Spleen (tissue), 11 donors: ENCODE data around the gene SHISA6. TPM values are rescaled to one million over a fixed set of nuclear protein-coding genes. Genes with fewer than 3 reads are reported as not detected.

Experiments
- DNase-seq: peaks from one replicate; pipeline ENCODE4 v3.0.0-alpha.2; 2020
- H3K27ac ChIP-seq, 8 donors: fragments of 200-600 bp; sonication (generic) in 7 of 8; 1 replicate in 4 of 8; 2 replicates in 4 of 8; pipeline versions ENCODE4 v1.5.0 to v1.8.0; 2016 to 2021; ENCODE audit warnings: inconsistent platforms in 4 of 8, mild to moderate bottlenecking in 4 of 8, moderate library complexity in 1 of 8
- H3K27me3 ChIP-seq, 7 donors: fragments of 200-600 bp; sonication (generic) in 6 of 7; replicated peaks in 1 of 7; 1 replicate in 4 of 7; 2 replicates in 3 of 7; pipeline versions ENCODE4 v1.5.0 to v1.8.0; 2016 to 2021; ENCODE audit warnings: inconsistent platforms in 3 of 7, mild to moderate bottlenecking in 1 of 7
- H3K36me3 ChIP-seq, 6 donors: fragments of 200-600 bp; sonication (generic) in 5 of 6; 1 replicate in 4 of 6; 2 replicates in 2 of 6; pipeline versions ENCODE4 v1.5.0 to v1.8.0; 2016 to 2021; ENCODE audit warnings: inconsistent platforms in 2 of 6
- H3K4me1 ChIP-seq, 6 donors: fragments of 200-600 bp; sonication (generic) in 5 of 6; 1 replicate in 3 of 6; 2 replicates in 3 of 6; pipeline versions ENCODE4 v1.5.0 to v1.8.0; 2016 to 2021; ENCODE audit warnings: inconsistent platforms in 3 of 6
- H3K4me3 ChIP-seq, 8 donors: fragments of 200-600 bp; sonication (generic) in 7 of 8; 1 replicate in 4 of 8; 2 replicates in 4 of 8; pipeline versions ENCODE4 v1.5.0 to v1.8.0; 2016 to 2021; ENCODE audit warnings: inconsistent platforms in 4 of 8, mild to moderate bottlenecking in 4 of 8, moderate library complexity in 2 of 8
- H3K9me3 ChIP-seq, 8 donors: fragments of 200-600 bp; sonication (generic) in 7 of 8; 1 replicate in 4 of 8; 2 replicates in 4 of 8; pipeline versions ENCODE4 v1.5.0 to v1.8.0; 2016 to 2021; ENCODE audit warnings: inconsistent platforms in 4 of 8
- POLR2A ChIP-seq, 3 donors: fragments of 450-650 bp; IDR thresholded peaks; one replicate each; pipeline ENCODE4 v1.5.1; 2017; ENCODE audit warnings: antibody characterized with exemption in 3 of 3, mild to moderate bottlenecking in 1 of 3
- POLR2AphosphoS5 ChIP-seq, 3 donors: sonication (generic); formaldehyde crosslinking; IDR thresholded peaks; one replicate each; pipeline ENCODE4 v1.5.1; 2017; ENCODE audit warnings: antibody characterized with exemption in 3 of 3
- WGBS, 5 donors: extraction: QIAGEN DNeasy Blood & Tissue Kit in 3 of 5; methylation state at CpG; one replicate each; pipeline versions ENCODE4 v1.1.5 to v1.1.7; 2013 to 2018; 5-methylcytosine and 5-hydroxymethylcytosine counted together
- intact Hi-C: fragments of 100-400 bp; cut with DNase I; formaldehyde crosslinking; loops from one replicate; pipeline ENCODE4 v1.15.0; 2023; ENCODE audit warnings: low total_unique reads
- polyA plus RNA-seq, 3 donors: library from polyadenylated mRNA; stranded (reverse); fragments of 200-250 nt; gene quantifications; one replicate each; pipeline ENCODE4 v1.2.1, GENCODE V29; 2013
- total RNA-seq, 7 donors: library from RNA; depleted of rRNA in 3 of 7; stranded (reverse); fragments of >200 nt in 3 of 7; fragmentation: NEBNext Ultra II Directional in 4 of 7; extraction: Animal tissue kit (Norgen Biotek cat#: 25700) in 4 of 7; gene quantifications; one replicate each; pipeline versions ENCODE4 v1.1.0 to v1.2.1, GENCODE V29; 2016 to 2021
- TF ChIP-seq, protein P1 (sequence below), 11 experiments: fragments of 200-600 bp in 7 of 11; fragments of 450-650 bp in 4 of 11; sonication (generic) in 4 of 11; IDR thresholded peaks in 8 of 11; conservative IDR thresholded peaks in 3 of 11; 1 replicate in 7 of 11; 2 replicates in 4 of 11; pipeline versions ENCODE4 v1.4.0 to v1.8.0; 2016 to 2021; ENCODE audit warnings: antibody characterized with exemption in 11 of 11, inconsistent platforms in 4 of 11, mild to moderate bottlenecking in 1 of 11
- donor health status: healthy with polysubstance abuse.
- donor health status: DM: no; HTN: no; CAD: no; lungs with moderate emphysema.
- donor health status: DM: no; HTN: no; CAD: no.
- donor health status: Bipolar disorder and iron deficiency.
- donor health status: healthy.
- donor health status: DM: no; HTN: no; CAD: no.
- donor health status: DM: yes; HTN: yes; CAD: no.

The SHISA6 gene
- total and polyA plus RNA-seq, 10 donors = under 0.01 to 0.35 (median 0.10) TPM; not detected in 3

DNA sequence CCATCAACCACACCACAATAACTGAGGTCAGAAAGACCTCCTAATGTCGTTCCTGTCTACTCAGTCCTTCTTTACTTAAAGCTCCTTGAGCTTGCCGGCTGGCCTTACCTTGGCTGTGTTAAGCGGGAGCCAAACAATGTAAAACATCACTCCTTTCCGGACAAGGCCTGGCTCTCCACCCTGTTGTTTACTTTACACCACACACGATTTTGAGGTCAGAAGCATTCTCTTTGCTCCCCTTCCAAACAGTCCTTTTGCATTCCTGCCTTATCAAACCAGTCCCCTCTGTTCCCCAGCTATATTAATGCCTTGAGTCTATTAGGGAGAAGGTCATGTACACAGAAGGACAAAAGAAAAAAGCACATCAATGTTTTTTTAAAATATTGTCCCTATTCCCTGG, 19.3 kb upstream of the SHISA6 start:
- peaks cover 0 to 15% (median 0%) of the 10 kb centered on the region in 7 donors for H3K27me3 ChIP-seq
- DNase-seq = no peak
- no peaks in the 10 kb centered on the region for H3K36me3 ChIP-seq
- TF ChIP-seq POLR2A (IDR thresholded peaks at IDR 0.05) (no peak), POLR2AphosphoS5 (IDR thresholded peaks at IDR 0.05) (no peak)
- TF ChIP-seq, protein P1, sequence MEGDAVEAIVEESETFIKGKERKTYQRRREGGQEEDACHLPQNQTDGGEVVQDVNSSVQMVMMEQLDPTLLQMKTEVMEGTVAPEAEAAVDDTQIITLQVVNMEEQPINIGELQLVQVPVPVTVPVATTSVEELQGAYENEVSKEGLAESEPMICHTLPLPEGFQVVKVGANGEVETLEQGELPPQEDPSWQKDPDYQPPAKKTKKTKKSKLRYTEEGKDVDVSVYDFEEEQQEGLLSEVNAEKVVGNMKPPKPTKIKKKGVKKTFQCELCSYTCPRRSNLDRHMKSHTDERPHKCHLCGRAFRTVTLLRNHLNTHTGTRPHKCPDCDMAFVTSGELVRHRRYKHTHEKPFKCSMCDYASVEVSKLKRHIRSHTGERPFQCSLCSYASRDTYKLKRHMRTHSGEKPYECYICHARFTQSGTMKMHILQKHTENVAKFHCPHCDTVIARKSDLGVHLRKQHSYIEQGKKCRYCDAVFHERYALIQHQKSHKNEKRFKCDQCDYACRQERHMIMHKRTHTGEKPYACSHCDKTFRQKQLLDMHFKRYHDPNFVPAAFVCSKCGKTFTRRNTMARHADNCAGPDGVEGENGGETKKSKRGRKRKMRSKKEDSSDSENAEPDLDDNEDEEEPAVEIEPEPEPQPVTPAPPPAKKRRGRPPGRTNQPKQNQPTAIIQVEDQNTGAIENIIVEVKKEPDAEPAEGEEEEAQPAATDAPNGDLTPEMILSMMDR (IDR thresholded peaks at IDR 0.05 in 8 of 11, conservative IDR thresholded peaks at IDR 0.05 in 3 of 11) = no peak
- 17 to 35% (median 27%) methylated on average over 5 of the region's 5 CpGs for WGBS, 5 donors
- no peak overlapping the region for H3K4me3 ChIP-seq
- H3K27ac ChIP-seq = no peak overlapping the region
- H3K4me1 ChIP-seq = no peaks in the 10 kb centered on the region
- H3K9me3 ChIP-seq = peaks cover 0 to 7% (median 0%) of the 10 kb centered on the region in 8 donors
- intact Hi-C loops = no loop called here

DNA sequence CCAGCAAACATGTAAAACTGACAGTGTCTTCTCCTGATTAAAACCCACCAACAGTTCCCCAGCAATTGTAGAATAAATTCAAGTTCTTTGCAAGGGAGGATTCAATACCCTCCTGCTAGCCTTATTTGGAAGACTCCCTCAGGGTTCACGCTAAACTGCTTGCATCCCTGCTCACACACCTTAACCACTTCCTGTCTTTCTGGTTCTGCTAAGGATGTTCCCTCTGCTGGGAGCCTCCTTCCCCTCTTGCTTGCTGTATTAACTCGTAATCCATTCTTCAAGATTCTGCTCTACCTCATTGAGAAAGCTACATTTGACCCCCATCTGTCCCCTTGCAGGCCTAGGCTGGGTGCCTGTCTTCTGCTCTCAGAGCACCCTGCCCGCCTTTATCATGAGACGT, 2.3 kb upstream of the SHISA6 start:
- 8 to 20% (median 18%) methylated on average over 4 of the region's 4 CpGs for WGBS, 5 donors
- no peak for DNase-seq
- no peak overlapping the region for H3K4me3 ChIP-seq
- intact Hi-C loops = no loop called here
- H3K36me3 ChIP-seq = no peaks in the 10 kb centered on the region
- peaks cover 0 to 13% (median 3%) of the 10 kb centered on the region in 6 donors for H3K4me1 ChIP-seq
- TF ChIP-seq POLR2A (IDR thresholded peaks at IDR 0.05) (no peak), POLR2AphosphoS5 (IDR thresholded peaks at IDR 0.05) (no peak)
- H3K27me3 ChIP-seq = peaks cover 6 to 65% (median 37%) of the 10 kb centered on the region in 7 donors
- H3K9me3 ChIP-seq = peaks cover 0 to 10% (median 0%) of the 10 kb centered on the region in 8 donors
- no peak overlapping the region for H3K27ac ChIP-seq

DNA sequence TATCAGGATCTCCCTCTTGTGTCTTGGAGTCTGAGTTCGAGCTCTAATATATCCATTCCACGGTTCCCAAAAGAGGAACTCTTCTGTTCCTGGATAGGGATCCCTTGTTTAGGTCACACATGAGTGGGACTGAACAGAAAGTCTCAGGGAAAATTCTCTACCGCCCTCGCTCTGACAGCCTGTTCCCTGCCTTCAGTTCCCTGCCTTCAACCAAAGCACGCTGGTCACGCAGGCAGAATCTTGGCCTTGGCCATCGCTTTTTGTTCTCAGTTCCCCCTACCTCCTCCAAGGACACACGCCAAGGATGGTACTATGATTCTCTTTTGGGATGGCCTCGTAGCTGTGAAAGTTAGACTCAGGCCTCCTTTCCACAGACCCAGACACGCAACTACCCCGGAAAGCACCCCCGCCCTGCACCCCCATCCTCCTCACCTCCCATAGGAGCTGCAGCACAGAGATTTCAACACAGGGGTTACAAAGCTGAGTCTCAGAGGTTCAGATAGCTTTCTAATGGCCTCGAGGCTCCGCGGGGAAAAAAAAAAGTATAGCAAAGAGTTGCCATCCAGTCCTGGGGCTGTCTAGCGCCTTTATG, 1.5 kb upstream of the SHISA6 start:
- intact Hi-C loops = no loop called here
- 13 to 27% (median 20%) methylated on average over 16 of the region's 16 CpGs for WGBS, 5 donors
- peaks cover 0 to 13% (median 3%) of the 10 kb centered on the region in 6 donors for H3K4me1 ChIP-seq
- no peak for TF ChIP-seq POLR2AphosphoS5 (IDR thresholded peaks at IDR 0.05)
- TF ChIP-seq, protein P1 (IDR thresholded peaks at IDR 0.05 in 8 of 11, conservative IDR thresholded peaks at IDR 0.05 in 3 of 11) = no peak
- no peak for TF ChIP-seq POLR2A (IDR thresholded peaks at IDR 0.05)
- peaks cover 6 to 73% (median 42%) of the 10 kb centered on the region in 7 donors for H3K27me3 ChIP-seq
- H3K36me3 ChIP-seq = no peaks in the 10 kb centered on the region
- DNase-seq = no peak
- H3K27ac ChIP-seq = no peak overlapping the region
- H3K4me3 ChIP-seq = no peak overlapping the region
- H3K9me3 ChIP-seq = peaks cover 0 to 6% (median 0%) of the 10 kb centered on the region in 8 donors

DNA sequence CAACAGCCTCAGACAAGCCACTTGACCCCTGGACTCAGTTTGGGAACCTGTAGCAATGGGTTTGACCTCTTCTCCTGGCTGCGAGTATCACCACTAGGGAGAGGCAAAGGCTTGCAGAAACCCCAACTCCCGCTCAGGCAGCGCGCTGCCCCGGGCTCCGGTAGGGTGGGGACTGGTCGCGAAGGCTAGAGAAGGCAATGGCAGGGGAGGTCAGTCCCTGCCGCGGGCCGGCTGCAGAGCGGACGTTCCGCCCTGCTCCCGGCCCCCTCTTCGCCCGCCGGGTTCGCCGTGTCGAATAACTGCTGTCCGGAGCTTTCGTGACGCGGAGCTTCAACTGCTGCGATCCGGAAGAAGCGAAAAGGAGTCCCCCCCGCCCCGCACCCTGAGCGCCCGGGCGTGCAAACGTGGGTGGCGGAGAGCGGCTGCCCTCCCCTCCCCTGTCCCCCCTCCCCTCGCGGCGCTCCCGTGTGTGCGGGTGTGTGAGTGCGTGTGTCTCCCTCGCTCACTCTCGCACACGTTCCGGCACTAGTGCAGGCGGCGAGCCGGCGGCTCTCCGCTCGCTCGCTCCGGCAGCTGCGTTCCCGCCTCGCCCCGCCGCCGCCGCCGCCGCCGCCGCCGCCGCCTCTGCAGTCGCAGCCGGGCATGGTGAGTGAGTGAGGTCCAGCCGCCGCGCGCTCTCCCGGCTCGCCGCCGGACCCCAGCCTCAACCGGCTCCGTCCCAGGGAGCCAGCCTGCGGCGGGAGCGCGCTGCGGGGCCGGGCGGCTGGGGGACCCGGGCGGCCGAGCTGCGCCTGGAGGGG, 772 bp upstream of the SHISA6 start:
- TF ChIP-seq, protein P1 (IDR thresholded peaks at IDR 0.05 in 8 of 11, conservative IDR thresholded peaks at IDR 0.05 in 3 of 11) = peak in 1 of 11 experiments; percentile 5
- TF ChIP-seq POLR2A (IDR thresholded peaks at IDR 0.05) = no peak
- no peak for DNase-seq
- H3K9me3 ChIP-seq = peaks cover 0 to 3% (median 0%) of the 10 kb centered on the region in 8 donors
- peaks cover 6 to 80% (median 48%) of the 10 kb centered on the region in 7 donors for H3K27me3 ChIP-seq
- WGBS, 5 donors = 3 to 21% (median 6%) methylated on average over 12 to 90 of the region's 90 CpGs
- intact Hi-C loops = no loop called here
- H3K27ac ChIP-seq = no peak overlapping the region
- peak overlapping the region in 6 of 8 donors; percentile 26 to 57 (median 28) for H3K4me3 ChIP-seq
- no peaks in the 10 kb centered on the region for H3K36me3 ChIP-seq
- peaks cover 0 to 13% (median 3%) of the 10 kb centered on the region in 6 donors for H3K4me1 ChIP-seq
